Muscle layer of duodenum (tissue), 2 donors: ENCODE measurements around the gene ASCL4.
"Not testable (repeated sequence)": the region's sequence is repeated elsewhere in the genome, so short reads cannot be mapped to it uniquely, and the experiment has no call there.

Source experiments
- H3K27ac ChIP-seq: one replicate; pipeline ENCODE4 v1.7.0; 2013; ENCODE audit warnings: mild to moderate bottlenecking, low read length
- H3K27me3 ChIP-seq: one replicate; pipeline ENCODE4 v1.7.0; 2013; ENCODE audit warnings: low read depth, mild to moderate bottlenecking, control low read depth, low read length
- H3K36me3 ChIP-seq, 2 donors: one replicate each; pipeline ENCODE4 v1.7.0; 2013; ENCODE audit warnings: low read length in 2 of 2, control low read depth in 1 of 2, mild to moderate bottlenecking in 1 of 2; ENCODE audit not compliant: insufficient read depth in 2 of 2, control insufficient read depth in 1 of 2
- H3K4me1 ChIP-seq, 2 donors: one replicate each; pipeline ENCODE4 v1.7.0; 2013; ENCODE audit warnings: low read length in 2 of 2, mild to moderate bottlenecking in 2 of 2, control low read depth in 1 of 2, moderate library complexity in 1 of 2; ENCODE audit not compliant: insufficient read depth in 2 of 2, control insufficient read depth in 1 of 2
- H3K4me3 ChIP-seq, 2 donors: one replicate each; pipeline ENCODE4 v1.7.0; 2013; ENCODE audit warnings: low read length in 2 of 2, low read depth in 1 of 2, mild to moderate bottlenecking in 1 of 2
- H3K9me3 ChIP-seq, 2 donors: one replicate each; pipeline ENCODE4 v1.7.0; 2013; ENCODE audit warnings: low read length in 2 of 2, control low read depth in 1 of 2, mild to moderate bottlenecking in 1 of 2; ENCODE audit not compliant: control insufficient read depth in 1 of 2
- donor health status: healthy.

The ASCL4 gene

GRCh38 chr12:107774349-107775029 lies at the start of gene ASCL4:
ASCL4 (plus strand) TSS chr12:107774704; CDS start chr12:107775219, 515 bp downstream.
- Histone ChIP-seq H3K4me3 (peak within 1 kb of the TSS in 1 of 2 donors; percentile 37), H3K27me3 (peaks cover 8% of the 10 kb centered on the region), H3K27ac (no peak within 1 kb of the TSS), H3K9me3 (no peaks in the 10 kb centered on the region), H3K4me1 (peaks cover 0 to 7% of the 10 kb centered on the region in 2 donors), H3K36me3 (no peaks in the 10 kb centered on the region)

- not testable (repeated sequence) for H3K27me3 ChIP-seq, H3K36me3 ChIP-seq, H3K4me1 ChIP-seq, H3K27ac ChIP-seq, H3K4me3 ChIP-seq, H3K9me3 ChIP-seq
These were observed 47.2 kb upstream of the ASCL4 start for GRCh38 chr12:107727327-107727726.

- not testable (repeated sequence) for H3K4me1 ChIP-seq, H3K36me3 ChIP-seq, H3K9me3 ChIP-seq, H3K4me3 ChIP-seq, H3K27me3 ChIP-seq, H3K27ac ChIP-seq
These were observed 46.8 kb upstream of the ASCL4 start for GRCh38 chr12:107727742-107728141.

- Histone ChIP-seq H3K4me3 (no peak overlapping the region), H3K36me3 (peaks cover 28 to 30% of the 10 kb centered on the region in 2 donors), H3K4me1 (no peaks in the 10 kb centered on the region), H3K27me3 (no peaks in the 10 kb centered on the region), H3K9me3 (no peaks in the 10 kb centered on the region), H3K27ac (no peak overlapping the region)
These were observed 43.7 kb upstream of the ASCL4 start for GRCh38 chr12:107730618-107731341.

GRCh38 chr12:107731366-107731765 lies 43.1 kb upstream of the ASCL4 start:
- H3K27ac ChIP-seq = no peak overlapping the region
- no peaks in the 10 kb centered on the region for H3K4me1 ChIP-seq
- no peaks in the 10 kb centered on the region for H3K9me3 ChIP-seq
- no peaks in the 10 kb centered on the region for H3K27me3 ChIP-seq
- H3K36me3 ChIP-seq = peaks cover 34 to 36% of the 10 kb centered on the region in 2 donors
- H3K4me3 ChIP-seq = no peak overlapping the region

- Histone ChIP-seq H3K4me1 (no peaks in the 10 kb centered on the region), H3K9me3 (no peaks in the 10 kb centered on the region), H3K4me3 (no peak overlapping the region), H3K27me3 (no peaks in the 10 kb centered on the region), H3K36me3 (peaks cover 44 to 46% of the 10 kb centered on the region in 2 donors), H3K27ac (no peak overlapping the region)
These were observed 42.1 kb upstream of the ASCL4 start for GRCh38 chr12:107732365-107732764.

GRCh38 chr12:107734139-107734538 lies 40.4 kb upstream of the ASCL4 start:
- Histone ChIP-seq H3K9me3 (no peaks in the 10 kb centered on the region), H3K27me3 (no peaks in the 10 kb centered on the region), H3K27ac (no peak overlapping the region), H3K36me3 (peaks cover 61 to 64% of the 10 kb centered on the region in 2 donors), H3K4me3 (no peak overlapping the region), H3K4me1 (no peaks in the 10 kb centered on the region)

GRCh38 chr12:107735763-107736162 lies 38.7 kb upstream of the ASCL4 start:
- Histone ChIP-seq H3K4me3 (no peak overlapping the region), H3K9me3 (no peaks in the 10 kb centered on the region), H3K36me3 (peaks cover 70 to 78% of the 10 kb centered on the region in 2 donors), H3K4me1 (no peaks in the 10 kb centered on the region), H3K27ac (no peak overlapping the region), H3K27me3 (no peaks in the 10 kb centered on the region)

GRCh38 chr12:107736914-107737313 lies 37.6 kb upstream of the ASCL4 start:
- no peaks in the 10 kb centered on the region for H3K27me3 ChIP-seq
- H3K27ac ChIP-seq = no peak overlapping the region
- H3K36me3 ChIP-seq = peaks cover 82 to 89% of the 10 kb centered on the region in 2 donors
- no peak overlapping the region for H3K4me3 ChIP-seq
- H3K4me1 ChIP-seq = no peaks in the 10 kb centered on the region
- H3K9me3 ChIP-seq = no peaks in the 10 kb centered on the region

- H3K9me3 ChIP-seq = no peaks in the 10 kb centered on the region
- H3K4me3 ChIP-seq = no peak overlapping the region
- peaks cover 40 to 58% of the 10 kb centered on the region in 2 donors for H3K36me3 ChIP-seq
- H3K27me3 ChIP-seq = no peaks in the 10 kb centered on the region
- no peaks in the 10 kb centered on the region for H3K4me1 ChIP-seq
- no peak overlapping the region for H3K27ac ChIP-seq
These were observed 26.0 kb upstream of the ASCL4 start for GRCh38 chr12:107748472-107748871.

GRCh38 chr12:107749083-107749482 lies 25.4 kb upstream of the ASCL4 start:
- H3K4me1 ChIP-seq = no peaks in the 10 kb centered on the region
- H3K27me3 ChIP-seq = no peaks in the 10 kb centered on the region
- H3K9me3 ChIP-seq = no peaks in the 10 kb centered on the region
- H3K4me3 ChIP-seq = no peak overlapping the region
- H3K36me3 ChIP-seq = peaks cover 38 to 58% of the 10 kb centered on the region in 2 donors
- no peak overlapping the region for H3K27ac ChIP-seq
